Chondrocyte (in vitro differentiated cells): ENCODE measurements around the gene NRSN2. TPM values are rescaled to one million over a fixed set of nuclear protein-coding genes. Genes with fewer than 3 reads are reported as not detected.
A peak's percentile ranks its signal among the peaks of the same experiment; 100 is the strongest.

ENCODE experiments used
- DNase-seq: peaks from one replicate; pipeline ENCODE4 v3.0.0; 2021; ENCODE audit warnings: mixed read lengths, low spot score
- H3K27ac Mint-ChIP-seq: one replicate; pipeline ENCODE4 v1.8.0; 2021; ENCODE audit warnings: mild to moderate bottlenecking, moderate library complexity, mixed read lengths; ENCODE audit not compliant: unreplicated experiment
- H3K27me3 Mint-ChIP-seq: 2 replicates; pipeline ENCODE4 v1.8.0; 2021; ENCODE audit warnings: low read depth, mixed read lengths
- H3K36me3 Mint-ChIP-seq: 2 replicates; pipeline ENCODE4 v1.8.0; 2021; ENCODE audit warnings: low read depth, mixed read lengths
- H3K4me1 Mint-ChIP-seq: 2 replicates; pipeline ENCODE4 v1.8.0; 2021; ENCODE audit warnings: low read depth, mild to moderate bottlenecking, mixed read lengths
- H3K4me3 Mint-ChIP-seq: one replicate; pipeline ENCODE4 v1.8.0; 2021; ENCODE audit warnings: mild to moderate bottlenecking, moderate library complexity, mixed read lengths; ENCODE audit not compliant: unreplicated experiment
- H3K9me3 Mint-ChIP-seq: 2 replicates; pipeline ENCODE4 v1.8.0; 2021; ENCODE audit warnings: low read depth, mixed read lengths
- total RNA-seq: library from RNA; stranded (reverse); gene quantifications from 3 replicates; pipeline ENCODE4 v1.2.1, GENCODE V29; 2021
- TF ChIP-seq, protein P1 (sequence below): fragments of 200-600 bp; sonication (generic); IDR thresholded peaks from 2 replicates; pipeline ENCODE4 v1.5.0; 2021; ENCODE audit warnings: antibody characterized with exemption, mild to moderate bottlenecking, moderate library complexity

NRSN2 gene
- total RNA-seq, 1 donor from 2014 or later: 77.1 TPM

DNA sequence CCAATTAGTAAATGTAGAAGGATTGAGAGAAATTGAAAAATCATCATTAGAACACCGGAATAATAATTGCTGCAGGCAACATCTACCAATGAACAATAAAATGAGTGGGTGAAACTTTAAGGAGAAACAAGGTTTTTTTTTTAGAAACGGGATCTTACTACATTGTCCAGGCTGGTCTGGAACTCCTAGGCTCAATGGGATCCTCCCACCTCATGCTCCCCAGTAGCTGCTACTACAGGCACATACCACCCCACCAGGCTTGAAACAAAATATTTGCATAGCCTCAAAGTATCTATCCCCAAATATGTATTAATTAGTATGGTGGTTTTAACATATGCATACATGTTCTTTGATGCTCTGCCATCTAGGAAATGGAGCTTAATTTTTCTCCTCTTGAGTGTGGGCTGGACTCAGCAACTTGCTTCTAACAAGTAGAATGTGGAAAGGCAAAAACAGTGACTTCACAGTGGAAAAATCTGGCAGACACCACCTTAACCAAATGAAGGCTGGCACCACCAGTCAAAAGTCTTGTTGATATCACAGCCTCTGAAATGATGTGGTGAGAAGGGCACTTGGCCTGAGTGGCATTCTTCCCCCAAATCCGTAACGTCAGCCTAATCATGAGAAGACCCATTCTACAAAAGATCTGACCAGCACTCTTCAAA, 12.1 kb downstream of the NRSN2 start:
- Mint-ChIP-seq H3K36me3 (peaks cover 1% of the 10 kb centered on the region), H3K27ac (peak overlapping the region; percentile 80), H3K9me3 (no peaks in the 10 kb centered on the region), H3K27me3 (no peaks in the 10 kb centered on the region), H3K4me1 (peaks cover 48% of the 10 kb centered on the region), H3K4me3 (no peak overlapping the region)
- TF ChIP-seq, protein P1, sequence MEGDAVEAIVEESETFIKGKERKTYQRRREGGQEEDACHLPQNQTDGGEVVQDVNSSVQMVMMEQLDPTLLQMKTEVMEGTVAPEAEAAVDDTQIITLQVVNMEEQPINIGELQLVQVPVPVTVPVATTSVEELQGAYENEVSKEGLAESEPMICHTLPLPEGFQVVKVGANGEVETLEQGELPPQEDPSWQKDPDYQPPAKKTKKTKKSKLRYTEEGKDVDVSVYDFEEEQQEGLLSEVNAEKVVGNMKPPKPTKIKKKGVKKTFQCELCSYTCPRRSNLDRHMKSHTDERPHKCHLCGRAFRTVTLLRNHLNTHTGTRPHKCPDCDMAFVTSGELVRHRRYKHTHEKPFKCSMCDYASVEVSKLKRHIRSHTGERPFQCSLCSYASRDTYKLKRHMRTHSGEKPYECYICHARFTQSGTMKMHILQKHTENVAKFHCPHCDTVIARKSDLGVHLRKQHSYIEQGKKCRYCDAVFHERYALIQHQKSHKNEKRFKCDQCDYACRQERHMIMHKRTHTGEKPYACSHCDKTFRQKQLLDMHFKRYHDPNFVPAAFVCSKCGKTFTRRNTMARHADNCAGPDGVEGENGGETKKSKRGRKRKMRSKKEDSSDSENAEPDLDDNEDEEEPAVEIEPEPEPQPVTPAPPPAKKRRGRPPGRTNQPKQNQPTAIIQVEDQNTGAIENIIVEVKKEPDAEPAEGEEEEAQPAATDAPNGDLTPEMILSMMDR: no peak
- no peak for DNase-seq

DNA sequence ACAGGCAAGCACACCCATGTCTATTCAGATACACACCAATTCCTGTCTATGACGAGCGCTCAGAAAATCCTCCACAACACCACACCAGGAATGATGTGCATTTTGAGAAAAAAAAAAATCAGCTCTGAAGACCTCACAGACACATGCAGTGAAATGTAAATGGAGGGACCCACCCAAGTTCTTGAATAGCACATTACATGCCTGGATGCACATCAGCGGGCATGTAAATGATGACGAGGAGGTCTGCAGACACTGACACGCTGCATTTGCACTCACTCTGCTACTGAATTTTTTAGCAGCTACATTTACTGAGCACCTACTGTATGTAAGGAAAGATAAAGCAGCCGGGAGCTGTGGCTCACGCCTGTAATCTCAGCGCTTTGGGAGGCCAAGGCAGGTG, 14.7 kb downstream of the NRSN2 start:
- Mint-ChIP-seq H3K4me3 (no peak overlapping the region), H3K36me3 (peaks cover 1% of the 10 kb centered on the region), H3K9me3 (no peaks in the 10 kb centered on the region), H3K4me1 (peaks cover 43% of the 10 kb centered on the region), H3K27ac (peak overlapping the region; percentile 80), H3K27me3 (no peaks in the 10 kb centered on the region)
- TF ChIP-seq, protein P1: no peak
- DNase-seq: no peak

DNA sequence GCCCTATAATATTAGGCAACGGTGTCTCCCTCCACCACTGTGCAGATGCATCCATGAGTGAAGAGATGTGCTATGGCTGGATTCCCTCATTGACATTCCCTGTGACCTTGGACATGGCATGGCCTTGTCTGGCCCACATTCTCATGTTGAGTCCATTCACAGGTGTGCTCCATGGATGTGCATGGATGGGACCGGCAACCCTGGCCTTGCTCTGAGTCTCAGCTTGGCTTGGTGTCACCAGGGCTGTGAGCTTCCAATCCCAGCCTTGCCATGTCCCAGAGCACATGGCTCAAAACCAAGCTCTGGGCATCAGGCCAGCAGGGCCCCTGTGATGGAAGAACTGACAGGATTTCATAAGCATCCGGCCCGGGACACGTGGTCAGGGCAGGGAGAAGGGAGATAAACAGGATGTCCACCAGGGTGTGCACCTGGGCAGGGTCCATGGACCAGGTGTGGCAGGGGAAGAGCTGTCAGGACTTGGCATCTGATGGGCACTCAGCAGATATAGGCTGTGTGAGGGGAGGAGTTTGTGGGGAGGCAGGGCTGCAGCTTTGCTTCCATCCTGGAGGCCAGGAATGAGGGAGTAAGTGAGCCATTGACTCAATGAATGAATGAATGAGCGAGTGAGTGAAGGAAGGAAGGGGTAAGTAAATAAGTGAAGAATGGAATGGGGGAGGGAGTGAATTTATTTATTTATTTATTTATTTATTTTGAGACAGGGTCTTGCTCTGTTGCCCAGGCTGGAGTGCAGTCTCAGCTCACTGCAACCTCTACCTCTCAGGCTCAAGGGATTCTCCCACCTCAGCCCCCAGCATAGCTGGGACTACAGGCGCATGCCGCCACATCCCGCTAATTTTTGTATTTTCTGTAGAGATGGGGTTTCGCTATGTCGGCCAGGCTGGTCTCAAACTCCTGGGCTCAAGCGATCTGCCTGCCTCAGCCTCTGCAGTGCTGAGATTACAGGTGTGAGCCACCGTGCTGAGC, 15.7 kb downstream of the NRSN2 start:
- H3K4me3 Mint-ChIP-seq: no peak overlapping the region
- DNase-seq: no peak
- peaks cover 1% of the 10 kb centered on the region for H3K36me3 Mint-ChIP-seq
- H3K27ac Mint-ChIP-seq: peak overlapping the region; percentile 96
- TF ChIP-seq, protein P1: peak; percentile 70
- H3K9me3 Mint-ChIP-seq: no peaks in the 10 kb centered on the region
- H3K4me1 Mint-ChIP-seq: peaks cover 43% of the 10 kb centered on the region
- no peaks in the 10 kb centered on the region for H3K27me3 Mint-ChIP-seq

DNA sequence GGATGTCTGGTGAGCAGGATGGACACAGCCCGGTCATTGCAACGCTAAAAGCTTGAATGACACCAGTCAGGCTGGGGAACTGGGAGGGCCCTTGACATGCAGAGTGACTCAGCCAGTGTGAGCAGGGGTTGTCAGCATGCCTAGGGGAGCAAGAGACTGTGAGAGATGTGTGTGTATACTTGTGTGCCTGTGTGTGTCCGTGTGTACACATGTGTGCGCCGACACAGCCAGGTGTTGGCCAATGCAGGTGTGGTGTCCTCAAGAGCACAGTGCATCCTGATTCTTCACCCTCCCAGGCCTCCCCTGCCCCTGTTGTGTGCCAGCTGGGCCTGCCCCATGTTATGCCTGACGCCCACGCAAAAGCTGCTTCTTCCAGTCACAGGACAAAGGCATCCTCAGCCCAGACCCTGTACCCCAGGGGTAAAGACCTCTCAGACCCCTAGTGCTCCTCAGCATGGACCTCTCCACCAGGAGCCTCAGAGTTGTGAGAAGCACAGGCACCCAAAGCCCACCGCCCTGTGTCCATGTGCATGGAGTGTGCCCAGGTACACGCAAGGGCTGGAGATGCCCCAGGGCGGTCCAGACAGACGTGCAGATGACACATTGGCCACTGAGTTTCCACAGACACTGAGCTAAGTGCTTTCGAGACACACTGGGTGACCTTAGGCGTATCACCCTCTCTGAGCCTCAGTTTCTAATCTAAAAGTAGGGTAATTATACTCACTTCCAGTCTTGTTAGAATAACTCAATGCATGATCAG, 16.6 kb downstream of the NRSN2 start:
- H3K4me3 Mint-ChIP-seq: no peak overlapping the region
- H3K9me3 Mint-ChIP-seq: no peaks in the 10 kb centered on the region
- no peaks in the 10 kb centered on the region for H3K27me3 Mint-ChIP-seq
- H3K27ac Mint-ChIP-seq: peak overlapping the region; percentile 74
- TF ChIP-seq, protein P1: no peak
- H3K36me3 Mint-ChIP-seq: peaks cover 1% of the 10 kb centered on the region
- H3K4me1 Mint-ChIP-seq: peaks cover 43% of the 10 kb centered on the region
- DNase-seq: no peak
